ENCODE data around the gene ANP32E.
A peak's percentile ranks its signal among the peaks of the same experiment; 100 is the strongest.
"Not testable (repeated sequence)": the region's sequence is repeated elsewhere in the genome, so short reads cannot be mapped to it uniquely, and the experiment has no call there.

Gene ANP32E

GRCh38 chr1:150213170-150214098 is 22.5 kb downstream of the ANP32E start:
- TF ChIP-seq POLR2A (IDR thresholded peaks at IDR 0.05; ENCODE audit: low read depth, low read length), result peak; percentile 41; the same call in 1 of the 2 replicates
- DNase-seq (ENCODE audit: insufficient read length, low spot score), result peak; percentile 71
- no peak for FAIRE-seq

- no peak for TF ChIP-seq POLR2A (IDR thresholded peaks at IDR 0.05; ENCODE audit: low read depth, low read length)
- FAIRE-seq (no peak), DNase-seq (ENCODE audit: insufficient read length, low spot score) (no peak)
Observed at GRCh38 chr1:150212070-150212469, 23.8 kb downstream of the ANP32E start.

GRCh38 chr1:150210706-150211105 is 25.2 kb downstream of the ANP32E start:
- FAIRE-seq, result no peak
- DNase-seq (ENCODE audit: insufficient read length, low spot score), result no peak
- TF ChIP-seq POLR2A (IDR thresholded peaks at IDR 0.05; ENCODE audit: low read depth, low read length), result no peak

GRCh38 chr1:150210091-150210490 is 25.8 kb downstream of the ANP32E start:
- FAIRE-seq (no peak), DNase-seq (ENCODE audit: insufficient read length, low spot score) (no peak)
- TF ChIP-seq POLR2A (IDR thresholded peaks at IDR 0.05; ENCODE audit: low read depth, low read length), result no peak

GRCh38 chr1:150208460-150208859 is 27.5 kb downstream of the ANP32E start:
- not testable (repeated sequence) for DNase-seq (ENCODE audit: insufficient read length, low spot score); FAIRE-seq

- DNase-seq (ENCODE audit: insufficient read length, low spot score), result no peak
- no peak for FAIRE-seq
- no peak for TF ChIP-seq POLR2A (IDR thresholded peaks at IDR 0.05; ENCODE audit: low read depth, low read length)
Observed at GRCh38 chr1:150207281-150207971, 28.5 kb downstream of the ANP32E start.

- DNase-seq (ENCODE audit: insufficient read length, low spot score), result no peak
- no peak for TF ChIP-seq POLR2A (IDR thresholded peaks at IDR 0.05; ENCODE audit: low read depth, low read length)
- FAIRE-seq, result no peak
Observed at GRCh38 chr1:150196417-150196816, 39.5 kb downstream of the ANP32E start.

GRCh38 chr1:150194381-150195031 is 41.4 kb downstream of the ANP32E start:
- FAIRE-seq (no peak), DNase-seq (ENCODE audit: insufficient read length, low spot score) (no peak)
- TF ChIP-seq POLR2A (IDR thresholded peaks at IDR 0.05; ENCODE audit: low read depth, low read length), result no peak

- FAIRE-seq (no peak), DNase-seq (ENCODE audit: insufficient read length, low spot score) (peak; percentile 41)
- no peak for TF ChIP-seq POLR2A (IDR thresholded peaks at IDR 0.05; ENCODE audit: low read depth, low read length)
Observed at GRCh38 chr1:150192012-150192411, 43.9 kb downstream of the ANP32E start.

- no peak for DNase-seq (ENCODE audit: insufficient read length, low spot score)
- no peak for FAIRE-seq
- TF ChIP-seq POLR2A (IDR thresholded peaks at IDR 0.05; ENCODE audit: low read depth, low read length), result no peak
Observed at GRCh38 chr1:150187560-150187931, 48.4 kb downstream of the ANP32E start.

GRCh38 chr1:150186789-150187559 is 48.9 kb downstream of the ANP32E start:
- FAIRE-seq (no peak), DNase-seq (ENCODE audit: insufficient read length, low spot score) (no peak)
- no peak for TF ChIP-seq POLR2A (IDR thresholded peaks at IDR 0.05; ENCODE audit: low read depth, low read length)

GRCh38 chr1:150186438-150186788 is 49.5 kb downstream of the ANP32E start:
- DNase-seq (ENCODE audit: insufficient read length, low spot score); FAIRE-seq: not testable (repeated sequence)

GRCh38 chr1:150185481-150185880 is 50.4 kb downstream of the ANP32E start:
- DNase-seq (ENCODE audit: insufficient read length, low spot score) (no peak), FAIRE-seq (no peak)
- TF ChIP-seq POLR2A (IDR thresholded peaks at IDR 0.05; ENCODE audit: low read depth, low read length), result no peak

- TF ChIP-seq POLR2A (IDR thresholded peaks at IDR 0.05; ENCODE audit: low read depth, low read length), result no peak
- DNase-seq (ENCODE audit: insufficient read length, low spot score) (no peak), FAIRE-seq (no peak)
Observed at GRCh38 chr1:150183061-150183460, 52.9 kb downstream of the ANP32E start.

All from H54 (cell line).